ENCODE results near the gene TBC1D22A.

TBC1D22A gene

DNA sequence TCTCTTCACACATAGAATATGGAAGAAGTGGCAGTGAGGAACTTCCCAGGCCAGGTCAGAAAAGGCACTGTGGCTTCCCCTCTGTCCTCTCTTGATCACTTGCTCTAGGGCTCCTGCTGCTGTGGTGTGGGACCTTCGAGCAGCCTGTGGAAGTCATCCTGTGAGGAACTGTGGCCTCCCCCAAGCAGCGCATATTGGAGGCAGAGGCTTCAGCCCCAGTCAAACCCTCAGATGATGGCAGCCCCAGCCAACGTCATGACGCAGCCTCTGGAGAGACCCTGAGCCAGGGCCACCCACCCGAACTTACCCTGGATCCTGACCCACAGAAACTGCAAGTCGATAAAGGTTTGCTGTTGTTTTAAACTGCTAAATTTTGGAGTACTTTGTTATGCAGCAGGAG, 444.9 kb downstream of the TBC1D22A start:
- DNase-seq: peak in 1 of 2 donors; percentile 39
- no peak overlapping the region for H3K27ac ChIP-seq
- H3K4me3 ChIP-seq: no peak overlapping the region
- TF ChIP-seq, protein P1, sequence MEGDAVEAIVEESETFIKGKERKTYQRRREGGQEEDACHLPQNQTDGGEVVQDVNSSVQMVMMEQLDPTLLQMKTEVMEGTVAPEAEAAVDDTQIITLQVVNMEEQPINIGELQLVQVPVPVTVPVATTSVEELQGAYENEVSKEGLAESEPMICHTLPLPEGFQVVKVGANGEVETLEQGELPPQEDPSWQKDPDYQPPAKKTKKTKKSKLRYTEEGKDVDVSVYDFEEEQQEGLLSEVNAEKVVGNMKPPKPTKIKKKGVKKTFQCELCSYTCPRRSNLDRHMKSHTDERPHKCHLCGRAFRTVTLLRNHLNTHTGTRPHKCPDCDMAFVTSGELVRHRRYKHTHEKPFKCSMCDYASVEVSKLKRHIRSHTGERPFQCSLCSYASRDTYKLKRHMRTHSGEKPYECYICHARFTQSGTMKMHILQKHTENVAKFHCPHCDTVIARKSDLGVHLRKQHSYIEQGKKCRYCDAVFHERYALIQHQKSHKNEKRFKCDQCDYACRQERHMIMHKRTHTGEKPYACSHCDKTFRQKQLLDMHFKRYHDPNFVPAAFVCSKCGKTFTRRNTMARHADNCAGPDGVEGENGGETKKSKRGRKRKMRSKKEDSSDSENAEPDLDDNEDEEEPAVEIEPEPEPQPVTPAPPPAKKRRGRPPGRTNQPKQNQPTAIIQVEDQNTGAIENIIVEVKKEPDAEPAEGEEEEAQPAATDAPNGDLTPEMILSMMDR (IDR thresholded peaks at IDR 0.05): no peak
- no peaks in the 10 kb centered on the region for H3K9me3 ChIP-seq
- H3K27me3 ChIP-seq: peaks cover 0 to 12% of the 10 kb centered on the region in 2 donors
- no peaks in the 10 kb centered on the region for H3K36me3 ChIP-seq
- H3K4me1 ChIP-seq: no peaks in the 10 kb centered on the region
- intact Hi-C loops (cut with DNase I; ENCODE audit: low total_unique reads): no loop called here

DNA sequence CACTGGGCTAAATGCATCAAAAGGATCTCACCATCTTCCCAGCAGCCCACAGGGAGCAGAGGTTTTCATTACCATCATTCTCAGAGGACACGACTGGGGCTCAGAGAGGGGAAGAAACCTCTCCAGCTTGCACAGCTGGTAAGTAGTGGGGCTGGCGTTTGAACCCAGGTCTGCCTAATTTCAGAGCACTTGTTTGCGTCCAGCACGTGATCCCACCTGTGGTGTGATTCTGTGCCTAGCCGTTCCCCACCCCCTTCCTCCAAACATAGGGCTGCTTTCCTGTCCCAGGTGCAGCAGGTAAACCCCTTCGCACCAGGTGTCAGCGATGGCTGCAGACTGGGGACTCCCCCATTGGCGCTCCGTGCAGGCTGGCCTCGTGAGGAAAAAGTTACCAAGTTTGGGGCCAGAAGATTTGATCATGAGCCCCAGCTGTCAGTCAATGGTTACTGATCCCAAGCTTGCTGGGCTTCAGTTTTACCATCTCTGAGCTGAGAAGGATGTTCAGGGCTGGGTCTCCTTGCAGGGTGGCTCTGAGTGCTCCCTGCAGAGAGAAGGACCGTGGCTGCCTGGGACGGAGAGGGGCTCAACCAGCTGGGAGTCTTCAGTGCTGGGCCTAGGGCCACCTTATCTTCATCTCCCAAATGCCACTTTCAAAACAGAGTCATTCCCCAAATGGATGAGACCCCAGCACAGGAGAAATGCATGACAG, 445.6 kb downstream of the TBC1D22A start:
- H3K27ac ChIP-seq: no peak overlapping the region
- intact Hi-C loops (cut with DNase I; ENCODE audit: low total_unique reads): no loop called here
- no peaks in the 10 kb centered on the region for H3K36me3 ChIP-seq
- DNase-seq: peak in 1 of 2 donors; percentile 27
- no peaks in the 10 kb centered on the region for H3K9me3 ChIP-seq
- no peaks in the 10 kb centered on the region for H3K4me1 ChIP-seq
- TF ChIP-seq, protein P1 (IDR thresholded peaks at IDR 0.05): no peak
- H3K27me3 ChIP-seq: peaks cover 0 to 9% of the 10 kb centered on the region in 2 donors
- no peak overlapping the region for H3K4me3 ChIP-seq

DNA sequence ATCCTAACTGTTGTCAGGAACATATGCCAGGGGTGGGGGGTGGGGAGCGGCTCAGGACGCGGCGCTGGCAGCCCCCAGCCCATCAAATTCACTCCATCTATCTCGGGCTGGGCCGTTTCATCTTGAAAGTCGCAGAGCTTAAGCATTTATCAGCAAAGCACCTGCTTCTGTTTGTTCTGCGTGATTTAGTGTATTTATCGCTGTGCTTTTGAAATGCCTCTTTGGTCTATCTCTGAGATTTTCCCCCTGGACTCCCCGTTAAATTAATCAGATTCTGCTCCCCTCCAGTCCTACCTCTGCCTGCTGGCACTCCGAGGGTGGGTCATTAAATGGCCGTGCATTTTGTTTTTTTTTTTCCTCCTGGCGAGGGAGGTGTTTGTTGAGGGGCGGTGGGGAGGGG, 446.2 kb downstream of the TBC1D22A start:
- DNase-seq: no peak
- H3K27me3 ChIP-seq: peaks cover 0 to 9% of the 10 kb centered on the region in 2 donors
- no peaks in the 10 kb centered on the region for H3K9me3 ChIP-seq
- TF ChIP-seq, protein P1 (IDR thresholded peaks at IDR 0.05): no peak
- H3K36me3 ChIP-seq: no peaks in the 10 kb centered on the region
- intact Hi-C loops (cut with DNase I; ENCODE audit: low total_unique reads): no loop called here
- no peak overlapping the region for H3K4me3 ChIP-seq
- no peak overlapping the region for H3K27ac ChIP-seq
- no peaks in the 10 kb centered on the region for H3K4me1 ChIP-seq

DNA sequence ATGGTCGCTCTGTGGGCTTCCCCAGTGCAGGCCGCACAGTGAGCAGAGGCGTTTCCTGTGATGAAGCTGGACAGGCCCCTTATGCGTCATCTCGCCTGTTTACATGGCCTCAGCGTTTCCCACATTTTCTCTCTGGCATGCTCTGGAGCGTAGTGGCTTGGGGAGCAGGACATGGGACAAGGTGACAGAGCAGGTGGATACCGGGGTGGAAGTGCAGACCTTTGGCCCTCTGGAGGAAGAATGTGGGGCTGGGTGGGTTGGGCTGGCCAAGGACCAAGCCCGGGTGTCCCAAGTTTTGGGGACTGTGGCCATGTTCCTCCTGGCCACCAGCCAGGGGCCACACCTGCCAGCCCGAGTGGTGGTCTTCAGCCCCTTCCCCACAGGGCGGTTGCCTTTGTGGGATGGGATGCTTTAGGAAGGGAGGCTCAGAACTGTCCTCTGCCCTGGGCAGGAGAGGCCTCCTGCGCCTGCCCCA, 446.6 kb downstream of the TBC1D22A start:
- no peaks in the 10 kb centered on the region for H3K4me1 ChIP-seq
- no peak overlapping the region for H3K27ac ChIP-seq
- H3K36me3 ChIP-seq: no peaks in the 10 kb centered on the region
- no peak overlapping the region for H3K4me3 ChIP-seq
- DNase-seq: peak in 1 of 2 donors; percentile 51
- H3K9me3 ChIP-seq: no peaks in the 10 kb centered on the region
- intact Hi-C loops (cut with DNase I; ENCODE audit: low total_unique reads): no loop called here
- TF ChIP-seq, protein P1 (IDR thresholded peaks at IDR 0.05): no peak
- peaks cover 0 to 9% of the 10 kb centered on the region in 2 donors for H3K27me3 ChIP-seq

DNA sequence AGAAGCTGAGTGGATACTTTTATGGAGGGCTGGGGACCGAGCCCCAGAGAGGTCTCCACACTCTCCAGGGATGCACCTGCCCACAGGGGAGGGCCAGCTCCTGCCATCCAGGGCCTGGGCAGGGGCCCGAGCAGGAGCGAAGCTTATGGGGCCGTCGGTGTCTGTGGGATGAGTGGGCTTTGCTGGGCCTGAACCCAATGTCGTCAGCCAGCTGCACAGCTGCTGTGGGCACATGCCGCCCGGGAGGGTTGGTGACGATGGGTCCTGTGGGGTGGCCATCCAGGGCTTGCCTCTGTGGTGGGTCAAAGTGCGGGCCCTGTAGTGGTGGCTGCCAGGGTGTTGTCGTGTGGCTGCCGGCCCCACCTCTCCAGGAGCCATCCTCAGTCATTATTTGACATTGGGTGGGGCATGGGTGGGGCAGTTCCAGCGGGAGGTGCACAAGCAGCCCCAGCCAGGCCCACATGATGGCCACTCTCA, 447.1 kb downstream of the TBC1D22A start:
- TF ChIP-seq, protein P1 (IDR thresholded peaks at IDR 0.05): no peak
- Histone ChIP-seq H3K9me3 (no peaks in the 10 kb centered on the region), H3K4me1 (no peaks in the 10 kb centered on the region), H3K4me3 (no peak overlapping the region), H3K36me3 (no peaks in the 10 kb centered on the region), H3K27me3 (peaks cover 0 to 7% of the 10 kb centered on the region in 2 donors), H3K27ac (no peak overlapping the region)
- intact Hi-C loops (cut with DNase I; ENCODE audit: low total_unique reads): no loop called here
- DNase-seq: peak in 1 of 2 donors; percentile 44
